ENCODE results near the gene TMEM106C.

Gene TMEM106C

DNA sequence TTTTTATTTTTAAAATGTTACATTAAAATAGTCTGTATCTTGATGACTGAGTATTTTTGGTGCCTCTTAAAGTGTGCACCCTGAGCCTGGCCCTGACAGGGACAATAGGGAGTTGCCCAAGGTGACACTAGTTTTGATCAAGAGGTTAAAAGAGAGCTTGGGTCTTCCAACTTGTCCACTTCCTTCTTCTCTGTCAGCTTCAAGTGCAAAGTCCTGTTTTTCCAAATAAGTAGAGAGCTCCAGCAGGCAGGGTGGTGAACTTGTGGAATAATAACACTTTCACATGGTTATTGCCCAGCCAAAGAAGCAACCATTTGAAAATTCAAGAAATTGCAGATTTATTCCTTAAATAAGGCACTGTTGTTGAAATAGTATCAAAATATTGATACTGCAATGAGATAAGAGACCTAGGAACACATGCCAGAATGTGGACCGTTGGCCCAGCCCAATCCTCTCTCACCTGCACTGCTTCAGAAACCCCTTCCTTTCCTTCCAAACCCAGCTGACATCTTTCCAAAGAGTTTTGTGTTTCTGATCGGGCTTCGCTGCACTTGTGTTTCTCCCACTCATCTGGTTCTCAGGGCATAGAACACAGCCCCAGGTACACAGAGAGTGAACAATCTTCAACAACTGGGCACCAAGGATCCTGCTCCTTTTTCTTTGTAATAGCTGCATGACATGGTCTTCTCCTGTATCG lies 54.7 kb downstream of the TMEM106C start:
- DNase-seq: no peak

All from CD4-positive, alpha-beta T cell treated with Interleukin-12 subunit alpha and Interleukin-12 subunit beta, for 1 hour (primary cell).